Fibroblast of mammary gland (primary cell): ENCODE results near the gene UPP1.

Source experiments
- DNase-seq: peaks from one replicate; pipeline ENCODE4 v3.0.0-alpha.2; 2010; ENCODE audit warnings: low read depth
- H3K4me3 ChIP-seq: 2 replicates; pipeline ENCODE4 v1.5.1; 2011; ENCODE audit warnings: low read depth, mild to moderate bottlenecking, low read length, moderate library complexity; ENCODE audit not compliant: control insufficient read depth
- CTCF ChIP-seq: conservative IDR thresholded peaks from 2 replicates; pipeline ENCODE4 v1.5.1; 2011; ENCODE audit warnings: low read depth, low read length, inconsistent platforms; ENCODE audit not compliant: control insufficient read depth, insufficient read depth

Gene UPP1

GRCh38 chr7:48108959-48109847 is 20.1 kb downstream of the UPP1 start:
- DNase-seq: no peak
- no peak for TF ChIP-seq CTCF
- no peak overlapping the region for H3K4me3 ChIP-seq

GRCh38 chr7:48109848-48110663 is 21.0 kb downstream of the UPP1 start:
- H3K4me3 ChIP-seq: no peak overlapping the region
- peak; percentile 99 for TF ChIP-seq CTCF
- DNase-seq: peak; percentile 42

GRCh38 chr7:48110868-48111267 is 21.8 kb downstream of the UPP1 start:
- H3K4me3 ChIP-seq: no peak overlapping the region
- TF ChIP-seq CTCF: no peak

GRCh38 chr7:48111596-48111995 is 22.5 kb downstream of the UPP1 start:
- H3K4me3 ChIP-seq: no peak overlapping the region
- TF ChIP-seq CTCF: no peak
- no peak for DNase-seq

More at GRCh38 chr7:48110868-48111267, 21.8 kb downstream of the UPP1 start:
- no peak for DNase-seq

GRCh38 chr7:48112401-48113165 is 23.5 kb downstream of the UPP1 start:
- TF ChIP-seq CTCF: no peak
- no peak overlapping the region for H3K4me3 ChIP-seq
- DNase-seq: peak; percentile 44

- TF ChIP-seq CTCF: no peak
- H3K4me3 ChIP-seq: no peak overlapping the region
- no peak for DNase-seq
Measured at GRCh38 chr7:48113275-48113674, 24.2 kb downstream of the UPP1 start.
